Fibroblast of peridontal ligament (primary cell): ENCODE results near the gene RAB3IP.
"Not testable (repeated sequence)": the region's sequence is repeated elsewhere in the genome, so short reads cannot be mapped to it uniquely, and the experiment has no call there.

ENCODE experiments used
- DNase-seq: peaks from one replicate; pipeline ENCODE4 v3.0.0-alpha.2; 2010; ENCODE audit errors: extremely low read depth

Gene RAB3IP

GRCh38 chr12:69755302-69755701 is 16.6 kb downstream of the RAB3IP start:
- DNase-seq, result no peak

DNA sequence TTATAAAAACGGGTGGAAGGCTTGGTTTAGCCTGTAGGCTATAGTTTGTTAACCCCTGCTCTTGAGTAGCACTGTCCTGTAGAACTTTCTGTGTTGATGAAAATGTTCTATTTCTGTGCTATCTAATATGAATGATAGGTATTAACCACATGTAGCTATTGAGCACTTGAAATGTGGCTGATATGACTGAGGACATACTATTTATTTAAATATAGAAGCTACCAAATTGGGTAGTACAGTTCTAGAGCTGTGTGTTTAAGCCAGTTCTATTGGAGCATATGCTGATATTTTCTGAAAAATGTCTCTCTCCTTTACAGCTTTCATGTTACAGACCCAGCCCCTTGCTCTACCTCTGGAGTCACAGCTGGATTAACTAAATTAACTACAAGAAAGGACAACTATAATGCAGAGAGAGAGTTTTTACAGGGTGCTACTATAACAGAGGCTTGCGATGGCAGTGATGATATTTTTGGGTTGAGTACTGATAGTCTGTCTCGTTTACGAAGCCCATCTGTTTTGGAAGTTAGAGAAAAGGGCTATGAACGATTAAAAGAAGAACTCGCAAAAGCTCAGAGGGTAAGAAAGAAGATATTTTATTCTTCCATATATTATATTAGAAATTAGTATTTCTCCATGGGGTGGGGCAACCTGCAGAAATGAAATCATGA is 17.6 kb downstream of the RAB3IP start:
- DNase-seq, result no peak

DNA sequence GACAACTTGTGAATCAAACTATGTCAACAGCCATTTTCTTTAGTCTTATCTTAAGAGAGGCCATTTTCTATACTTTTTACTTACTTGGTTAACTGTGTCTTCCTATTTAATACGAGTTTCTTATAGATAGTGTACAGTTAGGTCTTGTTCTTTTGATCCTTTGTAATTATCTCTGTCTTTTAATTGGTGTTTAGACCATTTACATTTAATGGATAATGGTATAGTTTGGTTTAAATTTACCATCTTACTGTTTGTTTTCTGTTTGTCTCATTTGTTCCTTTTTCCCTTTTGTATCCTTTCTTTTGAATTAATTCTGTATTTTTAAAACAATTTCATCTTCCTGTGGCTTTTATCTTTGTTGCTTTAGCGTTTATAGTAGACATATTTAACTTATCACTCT is 19.4 kb downstream of the RAB3IP start:
- DNase-seq, result no peak

GRCh38 chr12:69759581-69759980 is 20.9 kb downstream of the RAB3IP start:
- not testable (repeated sequence) for DNase-seq

DNA sequence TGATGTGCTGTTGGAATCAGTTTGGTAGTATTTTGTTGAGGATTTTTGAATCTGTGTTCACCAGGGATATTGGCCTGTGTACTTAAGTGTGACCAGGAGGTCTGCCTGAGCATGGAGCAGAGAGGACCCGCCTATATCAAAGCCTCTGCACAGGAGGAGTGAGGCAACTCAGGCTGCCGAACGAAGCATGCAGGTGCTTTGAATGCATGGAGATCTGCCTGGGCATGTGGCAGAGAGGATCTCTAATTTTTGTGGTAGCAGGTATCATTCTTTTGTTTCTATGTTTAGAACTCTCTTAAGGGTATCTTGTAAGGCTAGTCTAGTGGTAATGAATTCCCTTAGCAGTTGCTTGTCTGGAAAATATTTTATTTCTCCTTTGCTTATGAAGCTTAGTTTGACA is 26.9 kb downstream of the RAB3IP start:
- DNase-seq, result no peak

GRCh38 chr12:69766260-69766659 is 27.6 kb downstream of the RAB3IP start:
- DNase-seq, result no peak

DNA sequence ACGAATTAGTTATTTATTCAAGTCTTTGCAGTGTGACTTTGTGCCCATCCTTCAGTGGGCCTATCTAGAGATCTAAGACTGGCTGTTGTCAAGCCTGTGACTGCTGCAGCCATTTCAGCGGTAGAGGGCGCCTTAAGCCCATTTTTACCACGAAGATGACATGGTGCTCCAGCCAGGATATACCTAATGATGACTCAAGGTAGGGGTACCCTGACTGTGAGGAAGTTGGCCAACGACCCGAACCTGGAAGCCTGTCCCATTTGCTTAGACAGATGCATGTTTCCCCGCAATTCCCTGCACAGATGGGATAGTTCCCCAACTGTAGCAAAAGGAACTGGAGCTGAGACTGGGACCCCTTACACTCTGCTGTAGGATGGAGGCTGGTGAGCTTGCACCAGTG is 41.3 kb downstream of the RAB3IP start:
- peak; percentile 9 for DNase-seq

GRCh38 chr12:69783365-69783764 is 44.7 kb downstream of the RAB3IP start:
- no peak for DNase-seq

- DNase-seq, result no peak
Observed at GRCh38 chr12:69789351-69789750, 50.7 kb downstream of the RAB3IP start.

GRCh38 chr12:69792533-69792932 is 53.9 kb downstream of the RAB3IP start:
- DNase-seq, result no peak

GRCh38 chr12:69807101-69807897 is 68.6 kb downstream of the RAB3IP start:
- not testable (repeated sequence) for DNase-seq

DNA sequence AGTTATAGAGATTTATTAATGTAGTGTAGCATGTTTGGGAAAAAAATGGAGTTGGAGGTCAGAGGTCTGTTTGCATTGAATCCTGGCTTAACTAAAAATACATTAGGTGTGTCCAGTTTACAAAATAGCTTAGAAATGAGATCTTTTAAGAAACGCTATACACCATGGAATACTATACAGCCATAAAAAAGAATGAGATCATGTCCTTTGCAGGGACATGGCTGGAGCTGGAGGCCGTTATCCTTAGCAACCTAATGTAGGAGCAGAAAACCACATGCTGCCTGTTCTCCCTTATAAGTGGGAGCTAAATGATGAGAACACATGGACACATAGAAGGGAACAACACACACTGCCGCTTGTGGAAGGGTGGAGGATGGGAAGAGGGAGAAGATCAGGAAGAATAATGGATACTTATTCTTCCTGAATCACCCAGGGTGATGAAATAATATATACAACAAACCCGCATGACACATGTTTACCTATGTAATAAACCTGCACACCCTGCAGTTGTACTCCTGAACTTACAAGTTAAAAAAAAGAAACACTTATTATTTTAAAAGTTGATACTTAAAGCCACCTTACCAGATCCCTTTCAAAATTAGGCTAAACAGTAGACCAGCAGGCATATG is 72.3 kb downstream of the RAB3IP start:
- no peak for DNase-seq

GRCh38 chr12:69816082-69816481 is 77.4 kb downstream of the RAB3IP start:
- DNase-seq, result no peak

DNA sequence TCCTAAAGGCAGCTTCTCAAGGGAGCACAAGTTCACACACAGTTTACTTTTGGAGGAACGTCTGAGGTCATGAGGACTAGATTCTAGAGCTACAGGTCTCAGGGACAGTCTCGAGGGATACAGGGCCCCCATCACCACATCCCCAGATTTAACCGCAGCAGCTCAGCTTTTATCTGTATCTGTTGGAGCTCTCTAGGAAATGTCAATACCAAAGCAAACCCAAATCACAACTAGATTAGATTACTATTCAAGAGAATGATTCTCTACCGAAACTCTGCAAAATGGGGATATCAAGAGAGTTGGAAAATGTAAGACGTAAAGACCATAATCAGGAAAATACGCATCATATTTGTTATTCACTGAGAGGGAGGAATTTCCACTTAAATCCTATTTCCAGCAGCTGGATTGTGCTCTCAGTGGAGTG is 82.4 kb downstream of the RAB3IP start:
- no peak for DNase-seq

DNA sequence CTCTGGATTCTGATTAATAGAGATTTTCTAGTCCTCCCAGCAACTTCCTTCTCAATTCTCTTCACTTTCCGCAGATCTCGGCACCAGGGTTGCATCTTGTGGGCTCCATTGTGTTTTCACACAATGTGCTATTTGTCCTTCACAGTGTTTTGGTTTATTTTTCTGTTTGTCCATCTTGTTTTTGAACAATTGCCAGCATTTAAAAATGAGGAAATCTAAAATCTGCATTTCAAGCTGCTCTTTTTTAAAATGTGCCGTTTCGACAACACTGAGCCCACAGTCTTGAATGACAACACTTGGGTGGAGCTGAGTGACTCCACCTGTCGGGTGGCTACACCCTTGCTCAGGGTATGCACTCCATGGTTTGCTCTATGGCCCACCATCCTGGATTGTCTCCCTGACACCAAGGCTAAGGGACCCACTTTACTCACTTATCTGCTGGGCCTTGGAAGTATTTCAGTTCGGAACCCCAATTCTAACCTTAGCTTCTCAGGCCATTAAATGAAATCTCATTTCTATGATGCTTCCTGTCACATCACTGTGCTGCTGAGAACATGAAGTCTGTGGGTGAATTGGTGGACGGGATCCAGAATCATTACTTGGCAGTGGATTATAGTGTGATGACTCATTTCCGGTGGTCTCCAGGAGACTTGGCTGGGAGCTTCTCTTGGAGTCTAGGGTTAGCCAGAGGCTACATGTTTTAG is 82.9 kb downstream of the RAB3IP start:
- peak; percentile 25 for DNase-seq

DNA sequence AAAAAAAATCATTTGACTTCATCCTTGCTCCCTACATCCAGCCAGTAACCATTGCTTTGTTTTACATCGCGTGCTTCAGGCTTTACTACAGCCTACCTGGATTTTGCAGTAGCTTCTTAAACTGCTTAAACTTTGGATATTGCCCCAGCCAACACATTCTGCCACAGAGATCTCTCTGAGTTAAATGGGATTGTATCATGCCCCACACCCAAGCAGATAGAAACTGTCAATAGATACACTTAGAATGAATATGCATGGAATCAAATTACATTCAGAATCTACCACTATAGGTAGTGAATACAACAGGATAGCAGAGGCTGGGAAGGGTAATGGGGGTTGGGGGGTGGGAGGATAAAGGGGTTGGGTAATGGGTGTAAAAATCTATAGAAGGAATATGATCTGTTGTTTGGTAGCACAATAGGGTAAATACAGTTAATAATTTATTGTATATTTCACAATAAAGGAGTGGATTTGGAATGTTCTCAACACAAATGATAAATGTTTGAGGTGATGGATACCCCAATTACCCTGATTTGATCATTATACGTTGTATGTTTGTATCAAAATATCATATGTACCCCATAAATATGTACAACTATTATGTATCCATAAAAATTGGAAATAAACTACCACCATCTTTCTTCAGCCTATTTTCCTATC is 83.7 kb downstream of the RAB3IP start:
- DNase-seq, result no peak

GRCh38 chr12:69824028-69824427 is 85.4 kb downstream of the RAB3IP start:
- no peak for DNase-seq

GRCh38 chr12:69824966-69825560 is 86.4 kb downstream of the RAB3IP start, which contains the start of gene MYRFL:
TSS of gene MYRFL (plus strand) at chr12:69825227. CDS start at chr12:69825518, 291 bp downstream.
- DNase-seq, result no peak

- DNase-seq, result no peak
Observed at GRCh38 chr12:69828897-69829296, 90.2 kb downstream of the RAB3IP start.

- DNase-seq, result no peak
Observed at GRCh38 chr12:69833696-69834095, 95.0 kb downstream of the RAB3IP start.

DNA sequence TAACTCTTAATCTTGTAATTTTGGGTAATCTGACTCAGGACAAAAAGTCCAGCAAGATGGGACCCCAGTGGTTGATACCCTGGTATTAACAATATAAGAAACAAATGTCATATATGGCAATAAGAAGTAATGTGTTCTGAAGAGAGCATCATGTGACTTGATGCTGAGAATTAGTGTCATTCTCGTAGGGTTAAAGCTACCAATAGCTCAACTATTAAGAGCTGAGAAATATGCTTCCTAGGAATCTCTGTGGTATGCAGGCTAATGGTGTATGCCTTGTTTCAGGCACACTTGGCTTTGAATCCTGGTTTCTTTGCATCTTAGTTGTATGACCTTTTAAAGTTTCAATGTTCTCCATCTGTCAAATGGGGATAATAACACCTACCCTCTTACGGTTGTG is 95.5 kb downstream of the RAB3IP start:
- DNase-seq, result no peak
